Skeletal muscle tissue (tissue), 4 donors: ENCODE results near the gene MAPKBP1. TPM values are rescaled to one million over a fixed set of nuclear protein-coding genes. Genes with fewer than 3 reads are reported as not detected.

Experiments used
- H3K27ac ChIP-seq: one replicate; pipeline ENCODE4 v1.7.0; 2013; ENCODE audit warnings: mild to moderate bottlenecking, low read depth, low read length, inconsistent platforms
- H3K27me3 ChIP-seq, 3 donors: one replicate each; pipeline ENCODE4 v1.7.0; 2013; ENCODE audit warnings: low read length in 3 of 3; ENCODE audit not compliant: control insufficient read depth in 3 of 3, insufficient read depth in 3 of 3
- H3K36me3 ChIP-seq, 3 donors: one replicate each; pipeline ENCODE4 v1.7.0; 2013; ENCODE audit warnings: low read length in 3 of 3; ENCODE audit not compliant: control insufficient read depth in 3 of 3, insufficient read depth in 3 of 3
- H3K4me1 ChIP-seq, 3 donors: one replicate each; pipeline ENCODE4 v1.7.0; 2013; ENCODE audit warnings: low read length in 3 of 3, mild to moderate bottlenecking in 3 of 3; ENCODE audit not compliant: control insufficient read depth in 3 of 3, insufficient read depth in 3 of 3
- H3K4me3 ChIP-seq, 3 donors: one replicate each; pipeline ENCODE4 v1.7.0; 2013; ENCODE audit warnings: low read length in 3 of 3
- H3K9ac ChIP-seq, 3 donors: one replicate each; pipeline ENCODE4 v1.7.0; 2013; ENCODE audit warnings: low read length in 3 of 3, mild to moderate bottlenecking in 3 of 3, moderate library complexity in 2 of 3, low read depth in 1 of 3
- H3K9me3 ChIP-seq, 3 donors: one replicate each; pipeline ENCODE4 v1.7.0; 2013; ENCODE audit warnings: low read length in 3 of 3; ENCODE audit not compliant: control insufficient read depth in 3 of 3
- total RNA-seq: library from RNA; depleted of rRNA; stranded (reverse); fragments of >200 nt; gene quantifications from one replicate; pipeline ENCODE4 v1.2.3, GENCODE V29; 2014
- donor health status: Osteomylitis.

MAPKBP1 gene
- total RNA-seq, 1 donor from 2014 or later = 10.4 TPM

- H3K36me3 ChIP-seq = peaks cover 2 to 6% (median 5%) of the 10 kb centered on the region in 3 donors
- no peaks in the 10 kb centered on the region for H3K27me3 ChIP-seq
- H3K9ac ChIP-seq = peak overlapping the region in 1 of 3 donors; percentile 23
- no peak overlapping the region for H3K4me3 ChIP-seq
- no peaks in the 10 kb centered on the region for H3K9me3 ChIP-seq
- H3K27ac ChIP-seq = no peak overlapping the region
- peaks cover 0 to 9% (median 4%) of the 10 kb centered on the region in 3 donors for H3K4me1 ChIP-seq
Observed at GRCh38 chr15:41804916-41805666, 30.8 kb downstream of the MAPKBP1 start.

DNA sequence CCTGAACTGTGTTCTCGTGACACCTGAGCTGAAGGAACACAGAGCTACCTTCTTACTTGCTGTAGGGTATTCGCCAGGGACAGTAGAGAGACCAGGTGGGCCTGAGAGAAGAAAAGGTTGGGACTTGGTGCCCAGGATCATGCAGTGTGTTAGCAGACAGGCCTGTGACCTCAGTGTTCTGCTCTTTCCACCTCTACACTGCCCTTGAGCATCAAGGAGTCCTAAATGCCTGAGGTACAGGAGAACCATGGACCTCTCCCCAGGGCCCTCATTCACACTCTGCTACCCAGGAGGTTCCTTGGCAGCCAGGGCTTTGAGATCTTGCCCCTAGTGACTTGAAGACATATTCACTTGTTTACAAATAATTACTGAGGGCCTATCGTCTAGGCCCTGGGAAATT is 31.4 kb downstream of the MAPKBP1 start:
- Histone ChIP-seq H3K4me3 (no peak overlapping the region), H3K9ac (no peak overlapping the region), H3K27ac (no peak overlapping the region), H3K4me1 (peaks cover 0 to 9% (median 4%) of the 10 kb centered on the region in 3 donors), H3K9me3 (no peaks in the 10 kb centered on the region), H3K36me3 (peaks cover 0 to 4% (median 2%) of the 10 kb centered on the region in 3 donors), H3K27me3 (no peaks in the 10 kb centered on the region)

DNA sequence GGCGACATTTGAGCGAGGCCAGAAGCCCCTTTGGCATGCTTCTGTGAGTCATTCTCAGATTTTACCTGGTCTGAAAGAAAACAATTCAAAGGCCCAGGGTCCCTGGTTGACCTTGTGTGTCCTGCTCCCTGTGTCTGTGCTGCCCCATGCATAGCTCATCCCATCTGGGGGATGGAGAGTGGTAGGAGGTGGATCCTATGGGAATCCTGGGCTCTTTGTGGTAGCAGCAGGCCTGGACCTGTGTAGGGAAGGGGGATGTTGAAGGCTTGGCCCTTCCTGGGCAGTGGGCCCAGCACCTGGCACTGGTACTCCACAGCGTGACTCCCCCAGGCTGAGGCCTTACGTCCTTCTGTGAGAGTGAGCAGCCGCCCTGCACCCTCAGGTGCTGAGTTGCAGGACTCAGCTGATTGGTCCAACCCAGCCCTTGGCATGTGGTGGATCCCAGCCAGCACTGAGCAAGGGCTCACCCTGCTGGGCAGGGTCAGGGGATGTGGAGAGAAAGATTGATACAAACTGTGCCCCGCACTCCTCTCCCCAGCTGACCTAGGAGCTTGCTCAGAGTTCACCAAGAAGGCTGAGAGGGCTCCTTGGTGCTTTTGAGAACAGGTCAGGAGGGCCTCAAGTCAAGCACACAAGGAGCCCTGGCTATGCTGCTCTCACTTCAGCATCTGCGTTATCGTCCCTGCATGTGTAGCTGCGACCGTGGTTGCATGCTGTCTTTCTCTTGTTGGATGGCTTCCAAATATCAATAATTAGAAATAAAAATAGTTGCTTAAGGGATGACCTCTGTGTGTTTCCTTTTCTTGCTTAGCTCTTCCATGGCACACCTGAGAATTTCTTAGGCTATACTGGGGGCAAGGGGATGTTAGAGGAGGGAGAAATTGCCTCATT is 32.3 kb downstream of the MAPKBP1 start:
- no peak overlapping the region for H3K27ac ChIP-seq
- H3K4me1 ChIP-seq = peaks cover 0 to 14% (median 6%) of the 10 kb centered on the region in 3 donors
- no peaks in the 10 kb centered on the region for H3K27me3 ChIP-seq
- no peak overlapping the region for H3K9ac ChIP-seq
- H3K4me3 ChIP-seq = no peak overlapping the region
- no peaks in the 10 kb centered on the region for H3K9me3 ChIP-seq
- H3K36me3 ChIP-seq = peaks cover 0 to 2% (median 0%) of the 10 kb centered on the region in 3 donors

DNA sequence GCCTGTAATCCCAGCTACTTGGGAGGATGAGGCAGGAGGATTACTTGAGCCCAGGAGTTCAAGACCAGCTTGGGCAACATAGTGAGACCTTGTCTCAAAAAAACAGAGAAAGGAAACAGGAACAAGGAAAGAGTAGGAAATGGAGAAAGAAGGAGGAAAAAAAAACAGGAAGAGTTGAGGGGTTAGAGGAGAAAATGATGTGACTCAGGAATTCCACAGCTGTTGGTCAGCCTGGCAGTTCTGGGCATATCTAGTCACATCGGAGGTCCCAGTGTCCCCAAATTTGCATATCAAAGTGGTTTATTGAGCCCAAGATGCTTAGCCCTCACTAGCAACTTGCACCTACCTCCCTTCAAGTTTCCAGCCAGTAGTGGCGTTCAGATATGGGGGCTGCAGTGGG is 34.8 kb downstream of the MAPKBP1 start:
- no peak overlapping the region for H3K4me3 ChIP-seq
- peaks cover 0 to 15% (median 6%) of the 10 kb centered on the region in 3 donors for H3K4me1 ChIP-seq
- H3K27me3 ChIP-seq = no peaks in the 10 kb centered on the region
- H3K27ac ChIP-seq = no peak overlapping the region
- H3K9ac ChIP-seq = no peak overlapping the region
- no peaks in the 10 kb centered on the region for H3K9me3 ChIP-seq
- peaks cover 13 to 19% (median 15%) of the 10 kb centered on the region in 3 donors for H3K36me3 ChIP-seq

GRCh38 chr15:41809526-41810220 is 35.4 kb downstream of the MAPKBP1 start:
- Histone ChIP-seq H3K9me3 (no peaks in the 10 kb centered on the region), H3K9ac (peak overlapping the region in 1 of 3 donors; percentile 3), H3K27ac (no peak overlapping the region), H3K4me1 (peaks cover 0 to 12% (median 2%) of the 10 kb centered on the region in 3 donors), H3K4me3 (no peak overlapping the region), H3K27me3 (no peaks in the 10 kb centered on the region), H3K36me3 (peaks cover 13 to 23% (median 20%) of the 10 kb centered on the region in 3 donors)

DNA sequence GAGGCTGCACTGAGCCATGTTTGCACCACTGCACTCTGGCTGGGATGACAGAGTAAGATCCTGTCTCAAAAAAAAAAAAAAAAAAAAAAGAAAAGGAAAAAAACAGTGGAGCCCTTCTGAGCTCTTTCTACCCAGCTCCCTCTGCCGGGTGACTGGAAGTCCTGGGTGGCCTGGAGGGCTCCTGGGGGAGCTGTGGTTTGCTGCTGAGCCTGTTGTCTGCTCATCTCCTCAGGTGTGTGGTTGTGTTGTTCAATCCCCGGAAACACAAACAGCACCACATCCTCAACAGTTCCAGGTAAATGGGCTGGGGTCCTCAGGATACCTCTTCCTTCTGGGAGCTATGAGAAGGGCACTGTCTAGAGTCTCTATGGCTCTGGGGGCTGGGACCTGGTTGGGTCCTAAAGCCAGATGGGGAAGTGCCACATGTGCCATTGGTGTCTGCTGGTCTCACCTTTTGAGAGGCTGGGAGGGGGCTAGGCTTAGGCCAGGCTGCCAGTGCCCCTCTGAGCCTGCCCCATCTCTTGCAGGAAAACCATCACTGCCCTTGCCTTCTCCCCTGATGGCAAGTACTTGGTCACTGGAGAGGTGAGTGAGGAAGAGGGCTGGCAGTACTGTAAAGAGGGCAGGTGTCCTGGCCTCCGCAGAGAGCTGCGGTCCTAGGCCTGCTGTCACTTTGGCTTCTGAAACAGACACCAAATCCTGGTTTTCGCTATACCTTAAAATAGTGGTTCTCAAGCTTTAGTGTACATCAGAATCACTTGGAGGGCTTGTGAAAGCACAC is 36.6 kb downstream of the MAPKBP1 start:
- Histone ChIP-seq H3K27me3 (no peaks in the 10 kb centered on the region), H3K9ac (peak overlapping the region in 1 of 3 donors; percentile 25), H3K4me1 (peaks cover 0 to 6% (median 2%) of the 10 kb centered on the region in 3 donors), H3K27ac (no peak overlapping the region), H3K36me3 (peaks cover 19 to 31% (median 29%) of the 10 kb centered on the region in 3 donors), H3K4me3 (no peak overlapping the region), H3K9me3 (no peaks in the 10 kb centered on the region)

DNA sequence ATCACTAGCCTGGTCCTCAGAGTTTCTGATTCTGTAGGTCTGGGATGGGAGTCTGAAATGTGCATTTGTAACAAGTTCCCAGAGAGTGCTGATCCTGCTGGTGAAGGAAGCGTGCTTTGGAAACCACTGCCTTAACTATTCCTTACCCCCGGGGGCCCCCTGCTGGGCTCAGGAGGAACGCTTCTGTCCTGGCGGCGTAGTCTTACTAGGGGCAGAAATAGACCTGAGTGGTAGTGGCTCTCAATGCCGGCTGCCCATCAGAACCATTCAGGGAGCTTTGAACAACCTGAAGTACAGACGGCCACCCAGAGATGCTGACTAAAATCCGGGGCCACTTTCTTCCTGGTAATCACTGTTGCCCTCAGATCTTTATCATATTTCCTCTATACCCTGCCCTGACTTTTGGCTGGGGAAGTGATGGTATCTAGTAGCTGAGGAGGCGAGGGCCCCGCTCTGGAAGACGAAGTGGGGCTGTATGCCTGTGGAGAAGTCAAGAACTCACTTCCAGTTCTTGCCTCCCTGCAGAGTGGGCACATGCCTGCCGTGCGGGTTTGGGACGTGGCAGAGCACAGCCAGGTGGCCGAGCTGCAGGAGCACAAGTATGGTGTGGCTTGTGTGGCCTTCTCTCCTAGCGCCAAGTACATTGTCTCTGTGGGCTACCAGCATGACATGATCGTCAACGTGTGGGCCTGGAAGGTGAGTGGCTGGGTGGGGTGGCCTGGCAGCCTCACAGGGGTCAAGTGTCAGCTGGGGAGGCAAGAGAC is 37.3 kb downstream of the MAPKBP1 start:
- Histone ChIP-seq H3K36me3 (peaks cover 22 to 37% (median 31%) of the 10 kb centered on the region in 3 donors), H3K27me3 (no peaks in the 10 kb centered on the region), H3K9me3 (no peaks in the 10 kb centered on the region), H3K4me1 (peaks cover 0 to 6% (median 2%) of the 10 kb centered on the region in 3 donors), H3K27ac (no peak overlapping the region), H3K4me3 (no peak overlapping the region), H3K9ac (no peak overlapping the region)

DNA sequence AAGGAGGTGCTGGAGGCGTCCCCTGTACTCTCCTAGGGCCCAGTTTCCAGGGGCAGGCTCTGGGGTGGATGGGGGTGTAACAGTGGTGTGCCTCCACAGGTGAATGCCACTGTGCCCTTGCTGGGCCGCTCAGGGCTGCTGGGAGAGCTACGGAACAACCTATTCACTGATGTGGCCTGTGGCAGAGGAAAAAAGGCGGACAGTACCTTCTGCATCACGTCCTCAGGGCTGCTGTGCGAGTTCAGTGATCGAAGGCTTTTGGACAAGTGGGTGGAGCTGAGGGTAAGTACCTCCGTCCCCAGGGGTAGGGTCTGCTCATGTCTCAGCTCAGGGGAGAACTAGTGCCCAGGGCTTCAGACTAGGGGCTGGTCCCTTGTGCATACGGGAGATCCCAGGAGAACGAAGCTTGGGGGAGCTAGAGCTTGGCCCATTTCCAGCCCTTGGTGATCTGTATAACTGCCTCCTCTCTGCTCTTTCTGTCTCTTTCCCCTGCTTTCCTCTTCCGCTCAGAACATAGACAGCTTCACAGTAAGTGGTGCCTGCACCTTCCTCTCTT is 38.6 kb downstream of the MAPKBP1 start:
- H3K36me3 ChIP-seq = peaks cover 35 to 49% (median 43%) of the 10 kb centered on the region in 3 donors

More for the DNA sequence above, 38.6 kb downstream of the MAPKBP1 start:
- Histone ChIP-seq H3K9me3 (no peaks in the 10 kb centered on the region), H3K27me3 (no peaks in the 10 kb centered on the region), H3K4me1 (peaks cover 0 to 6% (median 2%) of the 10 kb centered on the region in 3 donors), H3K4me3 (no peak overlapping the region), H3K9ac (no peak overlapping the region), H3K27ac (no peak overlapping the region)
